Heart left ventricle (tissue), 13 donors: Measurements from ENCODE around the gene CYP2D6.

ENCODE experiments used
- CTCF ChIP-seq, 12 donors: fragments of 200-600 bp; sonication (generic) in 4 of 12; IDR thresholded peaks; one replicate each; pipeline versions ENCODE4 v1.5.0 to v1.8.0; 2018 to 2022; ENCODE audit warnings: antibody characterized with exemption in 12 of 12, mild to moderate bottlenecking in 5 of 12
- POLR2A ChIP-seq, 2 donors: fragments of 450-650 bp; IDR thresholded peaks; one replicate each; pipeline ENCODE4 v1.6.1; 2017; ENCODE audit warnings: antibody characterized with exemption in 2 of 2, mild to moderate bottlenecking in 2 of 2, moderate library complexity in 2 of 2
- donor health status: ischemic (EF 13 %, LVEDD 7.1; RV severe dilation, severe dysfunction).
- donor health status: DM: no; HTN: yes; CAD: no.
- donor health status: DM: no; HTN: no; CAD: no.
- donor health status: ischemic (EF 25% LVEDD 6.9; RV normal size, moderate dysfunction).
- donor health status: ischemic (EF 25% LVEDD 5.7; RV mildly dilated, moderate dysfunction).
- donor health status: ischemic (EF 35%, LVEDD 5.7; RV mildly dilated, moderate dysfunction).
- donor health status: nonischemic (EF 11% LVEDD 7.7; RV severe dilation, severe dysfunction).
- donor health status: DM: yes; HTN: yes; CAD: no.
- donor health status: PGD.
- donor health status: ischemic (EF 29% LVEDD 5.4; RV normal size, mild dysfunction).
- donor health status: nonischemic (EF 23%, LVEDD 6.1; RV moderate dilation, normal function).

GRCh38 chr22:42101199-42101598 lies 29.4 kb downstream of the CYP2D6 start:
- no peak for TF ChIP-seq CTCF (IDR thresholded peaks at IDR 0.05)
- TF ChIP-seq POLR2A (IDR thresholded peaks at IDR 0.05): no peak
